Epithelial cell of umbilical artery (primary cell): ENCODE data around the gene PPP4R3A. TPM values are rescaled to one million over a fixed set of nuclear protein-coding genes. Genes with fewer than 3 reads are reported as not detected.

ENCODE experiments used
- total RNA-seq: library from RNA; depleted of rRNA; stranded (reverse); fragments of >200 nt; gene quantifications from 2 replicates; pipeline ENCODE4 v1.2.3, GENCODE V29; 2014

PPP4R3A gene
- 64.0 and 86.2 TPM in 2 replicates for total RNA-seq

DNA sequence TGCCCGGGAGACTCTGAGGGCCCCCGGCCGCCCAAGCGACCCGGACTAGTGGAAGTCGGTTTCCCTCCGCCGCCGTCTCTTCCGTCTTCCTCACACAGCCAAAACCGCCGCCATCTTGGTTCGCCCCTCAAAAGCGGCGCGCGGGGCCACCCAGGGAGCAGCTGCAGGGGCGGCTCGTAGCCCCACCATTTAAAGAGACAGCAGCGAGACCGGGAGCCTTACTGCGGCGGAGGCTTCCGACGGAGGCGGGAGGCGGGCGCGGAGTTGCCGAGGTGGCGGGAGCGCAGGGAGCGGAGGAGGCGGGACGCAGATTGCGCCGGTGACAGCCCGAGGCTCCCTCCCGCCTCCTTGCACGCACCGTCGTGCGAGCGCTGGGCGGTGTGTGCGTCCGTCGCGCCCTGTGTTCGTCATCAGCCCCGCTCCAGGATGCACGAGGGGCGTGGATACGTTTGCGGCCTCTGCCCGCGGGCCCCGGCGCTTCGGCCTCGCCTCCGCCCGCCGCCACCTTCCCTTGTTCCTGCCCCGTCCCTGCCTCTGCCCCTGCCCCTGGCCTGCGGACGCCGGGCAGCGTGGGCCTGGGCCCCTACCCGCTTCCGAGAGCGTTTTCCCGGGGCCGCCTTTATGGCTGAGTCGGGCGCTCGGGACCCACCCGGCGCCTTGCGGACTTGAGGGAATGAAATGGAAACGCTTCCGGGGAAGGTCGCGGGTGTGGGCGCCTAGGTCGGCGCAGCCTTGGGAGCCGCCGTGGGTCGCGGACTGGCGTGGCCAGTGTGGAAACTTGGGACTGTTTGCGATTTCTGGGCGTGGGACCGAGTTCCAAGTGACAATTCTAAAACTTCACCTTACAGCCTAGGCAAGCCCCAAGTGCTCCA lies at the start of gene PPP4R3A:
PPP4R3A (minus strand) TSS at position 140 of the 872 bp plus-strand sequence. CDS start 663 bp downstream, outside the sequence.

DNA sequence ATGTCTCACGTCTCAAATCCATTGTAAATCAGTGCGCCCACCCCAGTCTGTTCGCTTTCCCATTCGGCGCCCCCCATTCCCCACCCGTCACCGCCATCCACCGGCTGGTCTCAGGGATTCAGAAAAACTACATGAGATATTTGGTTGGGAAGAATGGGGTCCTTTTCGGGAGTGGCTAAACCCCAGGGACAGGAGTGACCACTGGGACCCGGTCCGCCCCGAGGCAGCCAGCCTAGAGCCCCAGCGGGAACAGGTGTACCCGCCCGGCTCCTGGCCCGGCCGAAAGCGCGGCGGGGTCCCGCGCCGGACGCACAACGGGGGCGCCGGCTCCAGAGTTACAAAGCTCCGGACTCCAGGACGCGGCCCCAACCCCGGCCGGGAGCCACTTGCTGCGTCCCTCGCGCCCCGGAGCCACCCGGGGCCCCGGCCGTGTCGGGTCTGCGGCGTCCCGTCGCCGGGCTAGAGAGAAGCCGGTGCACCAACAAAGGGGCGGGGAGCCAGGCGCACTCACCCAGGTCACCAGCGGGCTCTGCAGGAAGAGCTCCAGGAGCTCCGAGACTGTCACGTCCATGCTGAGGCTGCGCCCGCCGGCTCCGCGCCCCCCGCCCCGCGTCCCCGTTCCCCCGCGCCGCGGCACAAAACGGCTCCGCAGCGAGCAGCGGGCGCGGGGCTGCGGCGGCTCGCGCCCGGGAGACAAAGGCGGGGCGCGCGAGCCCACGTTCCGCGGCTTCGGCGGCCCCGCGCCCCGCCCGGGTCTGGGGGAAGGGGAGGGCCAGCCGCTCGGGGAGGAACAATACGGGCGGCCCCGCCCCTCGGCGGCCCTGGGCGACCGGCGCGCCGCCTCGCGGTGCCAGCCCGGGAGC lies 92.8 kb downstream of the PPP4R3A start, which contains the start of gene CCDC88C:
CCDC88C (minus strand) TSS at position 701 of the 863 bp plus-strand sequence; CDS start at position 571, 130 bp downstream.

Other genes with a start within 250 kb of the PPP4R3A start
- gene CCDC88C, start 92.5 kb downstream of the PPP4R3A start, total RNA-seq: 10.1 and 17.5 TPM in 2 replicates
- not detected in 2 replicates for gene CATSPERB, start 221.8 kb upstream of the PPP4R3A start, total RNA-seq